ENCODE data around the gene DLG2.

The DLG2 gene

DNA sequence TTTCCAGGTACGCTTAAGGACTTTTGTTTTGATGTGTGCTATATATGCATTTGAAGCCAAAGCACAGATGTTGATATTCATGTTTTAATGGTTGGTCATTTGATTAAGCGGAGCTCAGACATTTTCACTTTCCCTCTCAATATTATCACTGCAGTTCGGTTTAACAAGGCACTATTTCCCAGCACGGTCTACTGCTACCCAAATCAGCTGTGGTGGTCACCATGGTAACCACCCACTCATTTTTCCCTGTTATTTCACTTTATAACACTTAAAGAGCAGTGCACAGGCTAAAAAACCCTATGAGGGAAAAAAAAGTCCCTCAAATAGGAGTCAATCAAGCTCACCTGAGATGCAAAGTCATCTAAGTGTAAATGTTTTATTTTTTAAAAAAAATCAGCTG is 1901.4 kb downstream of the DLG2 start:
- DNase-seq (ENCODE audit: insufficient read length, low spot score) (no peak), FAIRE-seq (peak; percentile 80)
- TF ChIP-seq SPI1 (IDR thresholded peaks at IDR 0.05; ENCODE audit: low read depth, low read length) (no peak), POLR2AphosphoS5 (IDR thresholded peaks at IDR 0.05; ENCODE audit: low read depth, low read length) (no peak), TAF1 (IDR thresholded peaks at IDR 0.05; ENCODE audit: low read depth, low read length) (no peak), PAX5 (IDR thresholded peaks at IDR 0.05; ENCODE audit: insufficient read depth, low read length, severe bottlenecking) (no peak), POLR2A (IDR thresholded peaks at IDR 0.05; ENCODE audit: low read depth, low read length) (no peak)

DNA sequence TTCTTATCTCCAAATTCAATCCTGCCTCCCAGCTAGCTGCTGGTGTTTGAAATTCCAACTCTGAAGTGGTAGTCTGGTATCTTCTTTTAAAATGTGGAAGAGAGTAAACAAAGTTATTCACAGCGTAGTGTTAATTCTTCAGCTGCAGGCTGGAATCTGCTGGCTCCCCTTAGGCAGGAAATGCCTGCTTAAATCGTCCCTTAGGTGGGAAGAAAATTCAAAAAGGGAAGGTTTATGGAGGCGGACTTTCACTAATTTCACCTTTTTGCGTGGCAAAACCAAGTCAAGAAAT is 1901.9 kb downstream of the DLG2 start:
- DNase-seq (ENCODE audit: insufficient read length, low spot score) (no peak), FAIRE-seq (no peak)
- TF ChIP-seq SPI1 (IDR thresholded peaks at IDR 0.05; ENCODE audit: low read depth, low read length) (no peak), TAF1 (IDR thresholded peaks at IDR 0.05; ENCODE audit: low read depth, low read length) (no peak), PAX5 (IDR thresholded peaks at IDR 0.05; ENCODE audit: insufficient read depth, low read length, severe bottlenecking) (no peak), POLR2AphosphoS5 (IDR thresholded peaks at IDR 0.05; ENCODE audit: low read depth, low read length) (no peak), POU2F2 (IDR thresholded peaks at IDR 0.05; ENCODE audit: low read depth, low read length) (no peak), POLR2A (IDR thresholded peaks at IDR 0.05; ENCODE audit: low read depth, low read length) (no peak)

DNA sequence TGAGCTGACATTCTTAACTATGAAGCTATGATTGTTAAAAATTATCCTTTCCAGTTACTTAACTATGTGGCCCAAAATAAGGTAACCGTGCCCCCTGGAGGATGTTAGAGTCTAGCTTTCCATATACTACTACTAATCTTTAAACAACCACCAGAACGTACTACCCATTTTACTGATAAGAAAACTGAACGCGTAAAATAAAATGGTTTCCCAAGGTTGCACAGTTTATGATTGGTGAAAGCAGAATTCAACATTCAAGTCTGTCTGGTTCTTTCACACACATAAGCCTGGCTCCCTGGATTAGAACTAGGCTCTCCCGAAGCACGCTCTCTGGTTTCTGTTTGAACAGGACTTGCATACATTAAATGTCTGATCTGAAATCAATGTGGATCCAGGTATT is 1903.1 kb downstream of the DLG2 start:
- DNase-seq (ENCODE audit: insufficient read length, low spot score) (no peak), FAIRE-seq (peak; percentile 60)
- TF ChIP-seq POLR2AphosphoS5 (IDR thresholded peaks at IDR 0.05; ENCODE audit: low read depth, low read length), result no peak
- no peak for TF ChIP-seq TAF1 (IDR thresholded peaks at IDR 0.05; ENCODE audit: low read depth, low read length)
- TF ChIP-seq POU2F2 (IDR thresholded peaks at IDR 0.05; ENCODE audit: low read depth, low read length), result no peak
- no peak for TF ChIP-seq POLR2A (IDR thresholded peaks at IDR 0.05; ENCODE audit: low read depth, low read length)
- TF ChIP-seq PAX5 (IDR thresholded peaks at IDR 0.05; ENCODE audit: insufficient read depth, low read length, severe bottlenecking), result no peak
- TF ChIP-seq SPI1 (IDR thresholded peaks at IDR 0.05; ENCODE audit: low read depth, low read length), result no peak

DNA sequence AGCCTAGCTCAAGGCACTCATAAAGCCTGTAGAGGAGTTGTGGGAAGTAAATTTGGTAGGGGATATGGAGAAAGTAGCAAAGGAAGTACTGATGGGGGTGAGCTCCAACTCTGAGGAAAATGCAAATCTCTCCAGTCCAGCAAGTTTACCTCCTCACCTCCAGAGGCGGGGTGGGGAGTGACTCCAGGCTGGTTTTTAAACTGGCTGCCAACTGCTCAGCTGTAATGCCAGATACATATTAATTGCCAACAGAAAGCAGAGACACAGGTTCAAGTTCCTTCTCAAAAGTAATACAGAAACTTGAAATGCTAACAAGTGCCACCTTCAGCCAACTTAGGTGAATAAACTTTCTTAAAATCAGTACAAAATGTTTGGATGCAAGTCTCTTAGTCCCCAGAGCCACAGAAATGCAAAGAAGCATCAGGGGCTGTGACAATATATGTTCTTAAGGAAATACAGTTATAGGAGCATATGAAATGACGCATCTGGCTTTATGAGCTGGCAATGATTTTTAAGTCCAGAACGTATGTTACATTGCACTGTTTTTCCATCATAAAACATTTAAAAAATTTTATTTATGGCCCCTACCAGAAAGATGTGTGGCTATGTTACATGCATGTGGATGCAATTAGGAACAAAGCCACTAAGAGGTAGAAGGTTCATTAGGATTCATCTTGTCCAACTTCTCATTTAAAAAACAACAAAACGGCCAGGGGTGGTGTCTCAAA is 1904.6 kb downstream of the DLG2 start:
- FAIRE-seq, result peak; percentile 16
- TF ChIP-seq POLR2AphosphoS5 (IDR thresholded peaks at IDR 0.05; ENCODE audit: low read depth, low read length) (no peak), SPI1 (IDR thresholded peaks at IDR 0.05; ENCODE audit: low read depth, low read length) (no peak), PAX5 (IDR thresholded peaks at IDR 0.05; ENCODE audit: insufficient read depth, low read length, severe bottlenecking) (no peak), TAF1 (IDR thresholded peaks at IDR 0.05; ENCODE audit: low read depth, low read length) (no peak), POU2F2 (IDR thresholded peaks at IDR 0.05; ENCODE audit: low read depth, low read length) (no peak), POLR2A (IDR thresholded peaks at IDR 0.05; ENCODE audit: low read depth, low read length) (no peak)
- DNase-seq (ENCODE audit: insufficient read length, low spot score), result no peak

DNA sequence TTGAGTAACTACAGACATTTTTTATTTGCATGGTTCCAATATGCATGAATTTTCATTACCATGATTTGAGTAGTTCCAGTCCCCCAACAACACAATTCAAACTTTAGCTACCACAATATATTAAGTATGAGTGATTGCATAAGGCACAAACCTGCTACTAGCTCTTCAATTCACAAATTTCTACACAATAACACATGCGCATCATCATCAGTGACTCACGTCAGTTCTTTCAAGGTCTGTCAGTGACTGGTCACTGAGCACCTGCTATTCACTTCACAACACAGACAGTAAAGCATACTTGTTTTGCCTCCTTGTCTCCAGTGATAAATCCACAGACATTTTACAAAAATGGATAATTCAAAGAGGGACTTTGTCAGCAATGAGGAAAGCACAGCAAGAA is 1905.9 kb downstream of the DLG2 start:
- FAIRE-seq, result peak; percentile 51
- TF ChIP-seq POLR2A (IDR thresholded peaks at IDR 0.05; ENCODE audit: low read depth, low read length) (no peak), SPI1 (IDR thresholded peaks at IDR 0.05; ENCODE audit: low read depth, low read length) (no peak), PAX5 (IDR thresholded peaks at IDR 0.05; ENCODE audit: insufficient read depth, low read length, severe bottlenecking) (no peak), POLR2AphosphoS5 (IDR thresholded peaks at IDR 0.05; ENCODE audit: low read depth, low read length) (no peak), TAF1 (IDR thresholded peaks at IDR 0.05; ENCODE audit: low read depth, low read length) (no peak), POU2F2 (IDR thresholded peaks at IDR 0.05; ENCODE audit: low read depth, low read length) (no peak)
- no peak for DNase-seq (ENCODE audit: insufficient read length, low spot score)

DNA sequence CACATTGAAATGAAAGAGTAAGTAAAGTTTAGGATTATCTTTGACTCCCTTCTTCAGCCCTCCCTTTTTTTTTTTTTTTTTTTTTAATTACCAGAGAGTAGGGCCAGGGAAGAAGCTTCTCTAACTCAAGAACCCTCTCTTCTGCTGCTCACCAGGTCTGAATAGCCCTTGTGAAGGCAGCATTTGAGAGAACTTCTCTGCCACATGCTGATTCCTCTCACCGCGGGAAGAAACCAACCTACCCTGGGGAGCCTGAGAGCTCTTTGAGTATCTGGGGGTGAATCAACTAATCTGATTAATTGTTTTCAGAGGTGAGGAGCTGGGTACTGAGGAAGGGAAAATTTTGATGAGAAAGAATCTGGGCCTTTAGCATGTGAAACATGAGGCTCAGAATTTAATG is 1906.5 kb downstream of the DLG2 start:
- TF ChIP-seq POU2F2 (IDR thresholded peaks at IDR 0.05; ENCODE audit: low read depth, low read length) (no peak), SPI1 (IDR thresholded peaks at IDR 0.05; ENCODE audit: low read depth, low read length) (no peak)
- DNase-seq (ENCODE audit: insufficient read length, low spot score) (no peak), FAIRE-seq (no peak)

DNA sequence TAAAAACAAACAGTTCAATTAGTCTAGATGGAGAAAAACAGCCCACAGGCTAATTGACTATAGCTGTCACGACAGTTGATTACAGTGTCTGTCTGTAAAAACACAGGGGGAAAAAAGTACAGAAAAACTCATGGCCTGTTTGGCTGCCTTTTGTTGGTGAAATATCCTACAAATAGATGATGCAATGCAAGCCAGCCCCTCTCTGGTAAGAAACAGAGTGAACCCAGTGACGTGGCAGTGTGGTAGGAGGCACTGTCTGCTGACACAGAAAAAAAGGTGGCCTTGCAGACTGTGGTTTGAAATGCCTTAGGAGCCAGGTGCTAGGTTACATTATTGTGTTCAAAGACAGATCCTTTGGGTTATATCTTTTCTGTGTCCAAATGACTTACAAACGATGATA is 1909.6 kb downstream of the DLG2 start:
- DNase-seq (ENCODE audit: insufficient read length, low spot score) (no peak), FAIRE-seq (no peak)
- TF ChIP-seq POU2F2 (IDR thresholded peaks at IDR 0.05; ENCODE audit: low read depth, low read length) (no peak), PAX5 (IDR thresholded peaks at IDR 0.05; ENCODE audit: insufficient read depth, low read length, severe bottlenecking) (no peak), POLR2A (IDR thresholded peaks at IDR 0.05; ENCODE audit: low read depth, low read length) (no peak), TAF1 (IDR thresholded peaks at IDR 0.05; ENCODE audit: low read depth, low read length) (no peak), SPI1 (IDR thresholded peaks at IDR 0.05; ENCODE audit: low read depth, low read length) (no peak), POLR2AphosphoS5 (IDR thresholded peaks at IDR 0.05; ENCODE audit: low read depth, low read length) (no peak)

DNA sequence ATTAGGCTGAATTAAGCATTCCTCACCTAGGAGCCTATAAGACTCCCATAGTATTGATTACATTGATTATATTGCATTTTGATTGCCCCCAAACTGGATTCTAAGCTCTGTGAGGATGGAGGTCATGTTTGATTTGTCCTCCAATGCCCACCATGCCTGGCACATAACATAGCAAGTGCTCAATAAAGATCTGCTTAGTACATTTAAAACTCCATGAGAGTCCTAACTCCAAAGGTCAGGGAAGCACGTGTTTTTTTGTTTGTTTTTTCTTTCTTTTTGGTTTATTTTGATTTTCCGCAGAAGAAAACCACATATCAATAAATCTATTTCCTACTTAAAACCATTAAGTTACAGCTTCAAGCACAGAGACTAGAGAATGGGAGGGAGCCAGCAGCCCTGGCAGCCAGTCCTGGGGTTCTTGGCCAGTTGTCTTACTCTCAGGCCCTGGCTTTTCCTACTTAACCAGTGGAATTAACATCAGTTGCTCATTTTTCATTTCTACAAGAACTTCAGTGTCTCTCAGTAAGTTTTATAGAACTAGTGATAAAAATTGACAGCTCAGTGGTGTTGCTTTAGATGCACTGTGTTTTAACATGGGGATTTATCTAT is 1911.1 kb downstream of the DLG2 start:
- FAIRE-seq, result no peak
- TF ChIP-seq PAX5 (IDR thresholded peaks at IDR 0.05; ENCODE audit: insufficient read depth, low read length, severe bottlenecking) (no peak), POLR2A (IDR thresholded peaks at IDR 0.05; ENCODE audit: low read depth, low read length) (no peak), POLR2AphosphoS5 (IDR thresholded peaks at IDR 0.05; ENCODE audit: low read depth, low read length) (no peak), POU2F2 (IDR thresholded peaks at IDR 0.05; ENCODE audit: low read depth, low read length) (no peak), TAF1 (IDR thresholded peaks at IDR 0.05; ENCODE audit: low read depth, low read length) (no peak), SPI1 (IDR thresholded peaks at IDR 0.05; ENCODE audit: low read depth, low read length) (no peak)

DNA sequence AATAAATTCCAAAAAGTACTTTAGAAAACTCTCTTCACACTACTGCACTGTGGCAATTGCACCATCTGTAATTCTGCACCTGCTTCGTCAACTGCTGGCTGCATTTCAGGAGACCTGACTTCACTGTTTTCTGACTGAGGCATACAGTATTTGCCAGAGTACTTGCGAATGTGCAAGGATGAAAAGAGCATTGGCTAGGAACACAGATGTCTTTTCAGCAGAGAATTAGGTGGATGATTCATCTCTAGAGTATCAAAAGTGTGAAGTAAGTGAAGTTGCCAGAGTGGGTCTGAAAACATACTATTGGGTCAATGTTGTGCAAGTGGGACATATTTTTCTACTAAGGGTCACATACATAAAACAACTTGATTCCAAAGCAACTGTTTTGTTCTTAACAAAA is 1913.4 kb downstream of the DLG2 start:
- DNase-seq (ENCODE audit: insufficient read length, low spot score) (no peak), FAIRE-seq (no peak)
- TF ChIP-seq POU2F2 (IDR thresholded peaks at IDR 0.05; ENCODE audit: low read depth, low read length) (no peak), POLR2A (IDR thresholded peaks at IDR 0.05; ENCODE audit: low read depth, low read length) (no peak), SPI1 (IDR thresholded peaks at IDR 0.05; ENCODE audit: low read depth, low read length) (no peak), PAX5 (IDR thresholded peaks at IDR 0.05; ENCODE audit: insufficient read depth, low read length, severe bottlenecking) (no peak), TAF1 (IDR thresholded peaks at IDR 0.05; ENCODE audit: low read depth, low read length) (no peak), POLR2AphosphoS5 (IDR thresholded peaks at IDR 0.05; ENCODE audit: low read depth, low read length) (no peak)

More for the DNA sequence above, 1911.1 kb downstream of the DLG2 start:
- DNase-seq (ENCODE audit: insufficient read length, low spot score), result no peak

DNA sequence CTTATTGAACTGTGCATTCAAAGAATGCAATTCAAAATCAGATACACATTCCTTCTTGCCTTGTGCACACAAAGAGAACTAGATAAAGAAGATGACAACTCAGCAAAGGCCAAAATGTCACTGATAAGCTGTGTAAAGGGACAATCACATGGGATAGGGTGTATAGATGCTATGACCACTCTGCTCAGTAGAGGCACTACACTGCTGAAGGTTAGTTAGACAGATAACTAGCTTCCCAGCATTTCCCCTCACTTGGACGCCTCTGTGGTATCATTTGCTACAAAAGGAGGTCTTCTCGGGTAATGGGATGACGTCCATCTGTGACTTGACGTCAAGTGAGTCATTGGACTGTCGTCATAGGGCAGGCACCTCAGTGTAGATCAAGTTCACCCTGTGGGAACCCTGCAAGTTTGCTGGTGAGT is 1916.0 kb downstream of the DLG2 start:
- TF ChIP-seq TAF1 (IDR thresholded peaks at IDR 0.05; ENCODE audit: low read depth, low read length) (no peak), SPI1 (IDR thresholded peaks at IDR 0.05; ENCODE audit: low read depth, low read length) (no peak), PAX5 (IDR thresholded peaks at IDR 0.05; ENCODE audit: insufficient read depth, low read length, severe bottlenecking) (no peak)
- peak; percentile 5 for FAIRE-seq
- no peak for DNase-seq (ENCODE audit: insufficient read length, low spot score)

Measured in GM12891 (cell line).